Kidney (tissue), 14 donors: ENCODE results near the gene FURIN. TPM values are rescaled to one million over a fixed set of nuclear protein-coding genes. Genes with fewer than 3 reads are reported as not detected.

Experiments used
- DNase-seq, 5 donors: peaks; one replicate each; pipeline ENCODE4 v3.0.0-alpha.2; 2013 to 2020
- FAIRE-seq: peaks from 2 replicates; lab custom pipeline; 2012; peaks lifted over from hg19 to GRCh38; lab: Jason Lieb, UNC
- H3K27ac ChIP-seq, 2 donors: one replicate each; pipeline ENCODE4 v1.7.0; 2013; ENCODE audit warnings: low read depth in 2 of 2, low read length in 2 of 2, inconsistent platforms in 1 of 2
- H3K27me3 ChIP-seq: one replicate; pipeline ENCODE4 v1.7.1; 2013; ENCODE audit warnings: low read length, inconsistent platforms; ENCODE audit not compliant: control insufficient read depth, insufficient read depth
- H3K36me3 ChIP-seq, 3 donors: one replicate each; pipeline versions ENCODE4 v1.7.0 to v1.7.1; 2013; ENCODE audit warnings: low read length in 3 of 3, control low read depth in 1 of 3, inconsistent platforms in 1 of 3; ENCODE audit not compliant: insufficient read depth in 3 of 3, control insufficient read depth in 2 of 3
- H3K4me1 ChIP-seq, 3 donors: one replicate each; pipeline versions ENCODE4 v1.7.0 to v1.7.1; 2013; ENCODE audit warnings: low read length in 3 of 3, inconsistent platforms in 1 of 3, low read depth in 1 of 3; ENCODE audit not compliant: control insufficient read depth in 2 of 3, insufficient read depth in 2 of 3
- H3K4me3 ChIP-seq, 3 donors: one replicate each; pipeline versions ENCODE4 v1.7.0 to v1.8.1; 2013; ENCODE audit warnings: low read length in 3 of 3, control low read depth in 1 of 3, inconsistent platforms in 1 of 3
- H3K9ac ChIP-seq, 3 donors: one replicate each; pipeline versions ENCODE4 v1.7.0 to v1.7.1; 2013; ENCODE audit warnings: low read length in 3 of 3, control low read depth in 1 of 3, inconsistent platforms in 1 of 3
- H3K9me3 ChIP-seq, 3 donors: one replicate each; pipeline versions ENCODE4 v1.7.0 to v1.7.1; 2013; ENCODE audit warnings: low read length in 3 of 3, control low read depth in 1 of 3, inconsistent platforms in 1 of 3; ENCODE audit not compliant: control insufficient read depth in 2 of 3, insufficient read depth in 1 of 3
- intact Hi-C: fragments of 100-400 bp; cut with DNase I; formaldehyde crosslinking; loops from one replicate; pipeline ENCODE4 v1.11.1; 2022
- polyA plus RNA-seq: library from polyadenylated mRNA; stranded (reverse); fragments of 350-450 nt; fragmentation: Illumina TruSeq; extraction: RNeasy Lipid Tissue Mini Kit (QIAGEN cat#74804); gene quantifications from one replicate; pipeline ENCODE4 v1.2.3, GENCODE V29; 2014; ENCODE audit warnings: low read depth, low replicate concordance; ENCODE audit not compliant: insufficient read depth
- total RNA-seq: library from RNA; stranded (reverse); fragmentation: NEBNext Ultra II Directional; extraction: Animal tissue kit (Norgen Biotek cat#: 25700); gene quantifications from one replicate; pipeline ENCODE4 v1.2.1, GENCODE V29; 2021
- TF ChIP-seq, protein P1 (sequence below): IDR thresholded peaks from 3 replicates; pipeline ENCODE4 v1.5.1; 2012; ENCODE audit warnings: mild to moderate bottlenecking, moderate library complexity, borderline replicate concordance; ENCODE audit not compliant: insufficient read depth; ENCODE audit errors: extremely low read depth
- donor health status: control.
- donor health status: control.
- donor health status: control.
- donor health status: control.
- donor health status: control.
- donor health status: DM: yes; HTN: yes; CAD: no.
- donor health status: Normal renal cell carcinoma (clear cell type).

FURIN gene
- total and polyA plus RNA-seq, 2 donors from 2014 or later, result 36.4 to 75.9 TPM

DNA sequence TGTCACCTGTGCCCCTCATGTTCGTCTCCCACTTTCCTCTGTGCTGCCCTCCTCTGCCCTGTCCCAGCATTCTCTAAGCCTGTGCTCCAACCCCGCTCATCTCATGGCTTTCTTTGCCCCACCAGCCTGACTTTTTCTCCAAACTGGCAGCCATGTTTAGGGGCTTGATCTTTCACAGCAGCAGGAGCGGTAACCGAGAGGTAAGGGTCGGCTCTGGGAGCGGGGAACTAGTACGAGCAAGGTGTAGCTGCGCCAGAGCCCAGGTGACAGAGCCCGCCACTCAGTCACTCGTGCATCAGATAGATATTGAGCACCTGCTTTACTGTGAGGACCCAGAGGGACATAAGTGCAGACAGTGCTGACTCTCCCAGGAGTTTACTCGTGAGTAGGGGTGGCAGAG, 48.1 kb downstream of the FURIN start:
- Histone ChIP-seq H3K4me1 (no peaks in the 10 kb centered on the region), H3K36me3 (peaks cover 2 to 69% (median 56%) of the 10 kb centered on the region in 3 donors), H3K27me3 (no peaks in the 10 kb centered on the region), H3K9me3 (no peaks in the 10 kb centered on the region), H3K27ac (no peak overlapping the region), H3K9ac (no peak overlapping the region), H3K4me3 (no peak overlapping the region)
- DNase-seq (no peak), FAIRE-seq (no peak)
- TF ChIP-seq, protein P1, sequence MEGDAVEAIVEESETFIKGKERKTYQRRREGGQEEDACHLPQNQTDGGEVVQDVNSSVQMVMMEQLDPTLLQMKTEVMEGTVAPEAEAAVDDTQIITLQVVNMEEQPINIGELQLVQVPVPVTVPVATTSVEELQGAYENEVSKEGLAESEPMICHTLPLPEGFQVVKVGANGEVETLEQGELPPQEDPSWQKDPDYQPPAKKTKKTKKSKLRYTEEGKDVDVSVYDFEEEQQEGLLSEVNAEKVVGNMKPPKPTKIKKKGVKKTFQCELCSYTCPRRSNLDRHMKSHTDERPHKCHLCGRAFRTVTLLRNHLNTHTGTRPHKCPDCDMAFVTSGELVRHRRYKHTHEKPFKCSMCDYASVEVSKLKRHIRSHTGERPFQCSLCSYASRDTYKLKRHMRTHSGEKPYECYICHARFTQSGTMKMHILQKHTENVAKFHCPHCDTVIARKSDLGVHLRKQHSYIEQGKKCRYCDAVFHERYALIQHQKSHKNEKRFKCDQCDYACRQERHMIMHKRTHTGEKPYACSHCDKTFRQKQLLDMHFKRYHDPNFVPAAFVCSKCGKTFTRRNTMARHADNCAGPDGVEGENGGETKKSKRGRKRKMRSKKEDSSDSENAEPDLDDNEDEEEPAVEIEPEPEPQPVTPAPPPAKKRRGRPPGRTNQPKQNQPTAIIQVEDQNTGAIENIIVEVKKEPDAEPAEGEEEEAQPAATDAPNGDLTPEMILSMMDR, result no peak
- intact Hi-C loops, result no loop called here

DNA sequence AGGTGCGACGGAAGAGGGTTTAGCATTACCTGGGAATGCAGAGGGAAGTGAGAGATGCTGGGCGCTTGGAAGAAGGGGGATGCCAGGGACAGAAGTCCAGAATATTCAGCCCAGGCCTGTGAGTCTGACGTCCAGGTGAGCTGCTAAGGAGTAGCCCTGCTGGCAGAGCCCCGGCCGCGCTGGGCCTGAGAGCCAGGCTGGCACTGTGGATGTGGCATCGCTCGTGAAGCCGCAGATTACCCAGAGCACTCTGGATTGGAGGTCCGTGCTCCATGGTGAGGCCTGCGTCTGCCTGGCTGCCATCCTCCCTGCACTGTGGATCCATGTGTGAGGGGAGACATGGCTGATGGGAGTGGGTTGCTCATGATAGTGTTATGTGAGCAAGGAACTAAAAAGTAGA, 49.2 kb downstream of the FURIN start:
- intact Hi-C loops, result no loop called here
- no peaks in the 10 kb centered on the region for H3K9me3 ChIP-seq
- no peaks in the 10 kb centered on the region for H3K27me3 ChIP-seq
- H3K9ac ChIP-seq, result no peak overlapping the region
- peaks cover 2 to 58% (median 49%) of the 10 kb centered on the region in 3 donors for H3K36me3 ChIP-seq
- no peak overlapping the region for H3K27ac ChIP-seq
- TF ChIP-seq, protein P1, result no peak
- peak in 1 of 5 donors; percentile 63 for DNase-seq
- no peak for FAIRE-seq
- H3K4me3 ChIP-seq, result no peak overlapping the region
- no peaks in the 10 kb centered on the region for H3K4me1 ChIP-seq

DNA sequence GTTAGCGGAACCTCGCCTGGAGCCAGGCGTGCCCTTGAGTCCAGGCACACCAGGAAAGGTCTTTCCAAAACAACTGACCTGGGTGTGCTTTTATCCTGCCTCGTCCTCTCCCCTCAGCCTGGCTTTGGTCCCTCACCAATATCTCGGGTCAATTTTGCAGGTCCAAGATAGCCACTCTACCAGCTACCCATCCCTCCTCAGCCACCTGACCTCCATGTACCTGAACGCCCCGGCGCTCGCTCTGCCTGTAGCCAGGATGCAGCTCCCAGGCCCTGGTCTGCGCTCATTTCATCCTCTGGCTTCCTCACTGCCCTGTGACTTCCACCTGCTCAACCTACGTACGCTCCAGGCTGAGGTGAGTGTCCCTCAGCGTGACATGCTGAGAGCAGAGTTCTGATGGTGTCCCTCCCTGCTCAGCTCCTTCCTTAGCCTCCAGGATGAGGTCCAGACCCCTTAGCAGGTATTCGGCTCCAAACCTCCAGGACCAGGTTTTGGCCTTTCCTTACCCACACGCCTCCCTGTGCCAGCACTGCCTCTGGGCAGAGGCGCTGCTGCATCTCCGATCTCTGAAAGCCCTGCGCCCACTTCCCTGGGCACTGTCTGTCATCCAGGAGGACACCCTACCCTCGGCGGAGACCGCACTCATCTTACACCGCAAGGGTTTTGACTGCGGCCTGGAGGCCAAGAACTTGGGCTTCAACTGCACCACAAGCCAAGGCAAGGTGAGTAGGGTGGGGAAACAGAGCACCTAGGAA, 49.8 kb downstream of the FURIN start:
- DNase-seq, result peak in 1 of 5 donors; percentile 45
- FAIRE-seq, result no peak
- H3K36me3 ChIP-seq, result peaks cover 2 to 51% (median 43%) of the 10 kb centered on the region in 3 donors
- no peaks in the 10 kb centered on the region for H3K27me3 ChIP-seq
- H3K9ac ChIP-seq, result no peak overlapping the region
- TF ChIP-seq, protein P1, result no peak
- no peaks in the 10 kb centered on the region for H3K9me3 ChIP-seq
- intact Hi-C loops, result no loop called here
- no peak overlapping the region for H3K27ac ChIP-seq
- H3K4me3 ChIP-seq, result no peak overlapping the region
- H3K4me1 ChIP-seq, result no peaks in the 10 kb centered on the region
